Spleen (tissue), 7 donors: ENCODE data around the gene SSBP1.

ENCODE experiments used
- CTCF ChIP-seq, 11 experiments: fragments of 200-600 bp in 7 of 11; fragments of 450-650 bp in 4 of 11; sonication (generic) in 4 of 11; IDR thresholded peaks in 8 of 11; conservative IDR thresholded peaks in 3 of 11; 1 replicate in 7 of 11; 2 replicates in 4 of 11; pipeline versions ENCODE4 v1.4.0 to v1.8.0; 2016 to 2021; ENCODE audit warnings: antibody characterized with exemption in 11 of 11, inconsistent platforms in 4 of 11, mild to moderate bottlenecking in 1 of 11
- POLR2AphosphoS5 ChIP-seq, 3 donors: sonication (generic); formaldehyde crosslinking; IDR thresholded peaks; one replicate each; pipeline ENCODE4 v1.5.1; 2017; ENCODE audit warnings: antibody characterized with exemption in 3 of 3
- donor health status: DM: no; HTN: no; CAD: no; lungs with moderate emphysema.
- donor health status: DM: no; HTN: no; CAD: no.
- donor health status: DM: no; HTN: no; CAD: no.

GRCh38 chr7:141709749-141710148 is 28.4 kb upstream of the SSBP1 start:
- TF ChIP-seq CTCF (IDR thresholded peaks at IDR 0.05 in 8 of 11, conservative IDR thresholded peaks at IDR 0.05 in 3 of 11) (no peak), POLR2AphosphoS5 (IDR thresholded peaks at IDR 0.05) (no peak)
